LNCAP (cell line): ENCODE data around the gene SLC26A5.

Experiments
- TF ChIP-seq, protein P1 (sequence below): fragments of 450-650 bp; IDR thresholded peaks from 2 replicates; pipeline ENCODE4 v1.5.1; 2017; ENCODE audit warnings: mild to moderate bottlenecking

Gene SLC26A5

GRCh38 chr7:103391976-103392375, 54.0 kb downstream of the SLC26A5 start:
- TF ChIP-seq, protein P1, sequence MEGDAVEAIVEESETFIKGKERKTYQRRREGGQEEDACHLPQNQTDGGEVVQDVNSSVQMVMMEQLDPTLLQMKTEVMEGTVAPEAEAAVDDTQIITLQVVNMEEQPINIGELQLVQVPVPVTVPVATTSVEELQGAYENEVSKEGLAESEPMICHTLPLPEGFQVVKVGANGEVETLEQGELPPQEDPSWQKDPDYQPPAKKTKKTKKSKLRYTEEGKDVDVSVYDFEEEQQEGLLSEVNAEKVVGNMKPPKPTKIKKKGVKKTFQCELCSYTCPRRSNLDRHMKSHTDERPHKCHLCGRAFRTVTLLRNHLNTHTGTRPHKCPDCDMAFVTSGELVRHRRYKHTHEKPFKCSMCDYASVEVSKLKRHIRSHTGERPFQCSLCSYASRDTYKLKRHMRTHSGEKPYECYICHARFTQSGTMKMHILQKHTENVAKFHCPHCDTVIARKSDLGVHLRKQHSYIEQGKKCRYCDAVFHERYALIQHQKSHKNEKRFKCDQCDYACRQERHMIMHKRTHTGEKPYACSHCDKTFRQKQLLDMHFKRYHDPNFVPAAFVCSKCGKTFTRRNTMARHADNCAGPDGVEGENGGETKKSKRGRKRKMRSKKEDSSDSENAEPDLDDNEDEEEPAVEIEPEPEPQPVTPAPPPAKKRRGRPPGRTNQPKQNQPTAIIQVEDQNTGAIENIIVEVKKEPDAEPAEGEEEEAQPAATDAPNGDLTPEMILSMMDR: no peak

GRCh38 chr7:103391150-103391549, 54.9 kb downstream of the SLC26A5 start:
- TF ChIP-seq, protein P1: no peak

- TF ChIP-seq, protein P1: no peak
Observed at GRCh38 chr7:103389263-103389662, 56.7 kb downstream of the SLC26A5 start.

DNA sequence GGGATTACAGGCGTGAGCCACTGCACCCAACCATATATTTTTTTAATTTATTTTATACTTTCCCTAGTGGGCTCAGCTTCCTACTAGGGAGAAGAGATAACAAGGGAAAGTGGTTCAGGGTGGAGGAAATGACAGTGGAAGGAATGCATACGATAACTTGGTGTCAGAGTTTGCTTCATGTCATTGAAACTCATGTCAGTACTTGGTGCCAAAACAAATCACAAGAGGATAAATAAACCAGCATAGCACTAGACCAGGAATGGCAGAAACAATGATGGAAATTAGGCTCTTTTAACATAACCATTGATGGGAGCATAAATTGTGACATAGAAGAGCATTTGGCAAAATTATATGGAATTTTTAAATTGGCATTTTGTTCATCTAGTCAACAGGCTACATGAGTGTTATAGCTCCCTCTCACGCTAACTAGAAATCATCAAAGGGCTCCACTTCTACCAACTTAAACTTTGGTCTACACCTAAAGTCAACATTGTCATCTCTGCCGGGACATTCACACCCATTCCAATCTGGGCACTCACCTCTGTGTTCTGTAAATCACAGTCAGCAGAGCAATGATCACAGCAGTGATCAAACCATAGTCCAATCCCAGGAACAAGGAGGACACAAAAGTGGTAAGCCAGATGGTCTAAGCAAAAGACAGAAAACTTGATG, 57.4 kb downstream of the SLC26A5 start:
- TF ChIP-seq, protein P1: no peak

- TF ChIP-seq, protein P1: no peak
Observed at GRCh38 chr7:103387242-103387641, 58.8 kb downstream of the SLC26A5 start.

DNA sequence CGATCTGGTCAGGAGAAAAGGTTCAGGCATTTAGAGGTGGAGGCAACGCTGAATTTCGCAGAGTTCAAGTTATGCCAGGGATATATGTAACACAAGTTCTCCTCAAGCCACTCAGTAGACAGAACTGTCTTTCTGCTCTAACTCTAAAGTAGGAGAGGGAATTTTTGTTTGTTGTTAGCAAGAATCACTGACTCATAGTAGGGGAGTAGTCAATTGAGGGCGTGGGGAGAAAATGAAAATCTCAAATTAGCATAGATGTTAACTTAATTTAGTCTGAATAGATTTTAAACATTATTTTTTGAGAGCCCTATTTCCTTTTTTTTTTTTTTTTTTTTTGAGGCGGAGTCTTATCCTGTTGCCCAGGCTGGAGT, 64.0 kb downstream of the SLC26A5 start:
- TF ChIP-seq, protein P1: no peak

GRCh38 chr7:103381280-103382031, 64.6 kb downstream of the SLC26A5 start:
- TF ChIP-seq, protein P1: no peak
